VCaP (cell line): ENCODE measurements around the gene DIPK1A.

Experiments
- H3K27ac ChIP-seq: fragments of 450-650 bp; 2 replicates; pipeline ENCODE4 v1.5.1; 2017
- TF ChIP-seq, protein P1 (sequence below): fragments of 450-650 bp; conservative IDR thresholded peaks from 2 replicates; pipeline ENCODE4 v1.5.1; 2017; ENCODE audit warnings: mild to moderate bottlenecking, moderate library complexity

The DIPK1A gene

DNA sequence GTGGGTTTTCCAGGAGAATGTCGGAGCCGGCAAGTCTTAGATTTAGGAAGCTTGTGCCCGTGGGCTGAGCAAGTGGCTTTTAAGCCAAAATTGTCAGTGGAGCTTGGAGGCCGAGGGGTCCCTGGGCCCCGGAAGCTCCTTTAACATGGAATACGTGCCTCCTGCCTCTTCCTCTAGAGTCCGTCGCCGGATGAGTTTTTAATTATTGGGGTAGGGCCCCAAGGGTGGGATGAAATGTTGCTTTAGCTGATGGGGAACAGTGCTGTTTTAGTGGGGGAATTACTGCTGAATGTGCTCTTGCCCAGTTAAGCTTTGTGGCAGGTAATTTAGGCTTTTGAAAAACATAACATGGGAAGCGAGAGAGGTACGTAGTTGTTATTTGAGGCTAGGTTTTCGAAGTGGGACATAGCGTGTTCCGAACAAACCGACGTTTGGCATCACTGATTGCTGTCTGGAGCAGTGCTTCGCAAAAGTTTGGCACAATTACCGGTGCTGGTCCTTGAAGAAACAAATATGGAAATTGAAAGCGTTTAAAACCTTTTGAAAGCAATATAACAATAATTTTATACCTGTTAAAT lies 128.6 kb downstream of the DIPK1A start:
- H3K27ac ChIP-seq: peak overlapping the region; percentile 89
- TF ChIP-seq, protein P1, sequence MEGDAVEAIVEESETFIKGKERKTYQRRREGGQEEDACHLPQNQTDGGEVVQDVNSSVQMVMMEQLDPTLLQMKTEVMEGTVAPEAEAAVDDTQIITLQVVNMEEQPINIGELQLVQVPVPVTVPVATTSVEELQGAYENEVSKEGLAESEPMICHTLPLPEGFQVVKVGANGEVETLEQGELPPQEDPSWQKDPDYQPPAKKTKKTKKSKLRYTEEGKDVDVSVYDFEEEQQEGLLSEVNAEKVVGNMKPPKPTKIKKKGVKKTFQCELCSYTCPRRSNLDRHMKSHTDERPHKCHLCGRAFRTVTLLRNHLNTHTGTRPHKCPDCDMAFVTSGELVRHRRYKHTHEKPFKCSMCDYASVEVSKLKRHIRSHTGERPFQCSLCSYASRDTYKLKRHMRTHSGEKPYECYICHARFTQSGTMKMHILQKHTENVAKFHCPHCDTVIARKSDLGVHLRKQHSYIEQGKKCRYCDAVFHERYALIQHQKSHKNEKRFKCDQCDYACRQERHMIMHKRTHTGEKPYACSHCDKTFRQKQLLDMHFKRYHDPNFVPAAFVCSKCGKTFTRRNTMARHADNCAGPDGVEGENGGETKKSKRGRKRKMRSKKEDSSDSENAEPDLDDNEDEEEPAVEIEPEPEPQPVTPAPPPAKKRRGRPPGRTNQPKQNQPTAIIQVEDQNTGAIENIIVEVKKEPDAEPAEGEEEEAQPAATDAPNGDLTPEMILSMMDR: no peak

DNA sequence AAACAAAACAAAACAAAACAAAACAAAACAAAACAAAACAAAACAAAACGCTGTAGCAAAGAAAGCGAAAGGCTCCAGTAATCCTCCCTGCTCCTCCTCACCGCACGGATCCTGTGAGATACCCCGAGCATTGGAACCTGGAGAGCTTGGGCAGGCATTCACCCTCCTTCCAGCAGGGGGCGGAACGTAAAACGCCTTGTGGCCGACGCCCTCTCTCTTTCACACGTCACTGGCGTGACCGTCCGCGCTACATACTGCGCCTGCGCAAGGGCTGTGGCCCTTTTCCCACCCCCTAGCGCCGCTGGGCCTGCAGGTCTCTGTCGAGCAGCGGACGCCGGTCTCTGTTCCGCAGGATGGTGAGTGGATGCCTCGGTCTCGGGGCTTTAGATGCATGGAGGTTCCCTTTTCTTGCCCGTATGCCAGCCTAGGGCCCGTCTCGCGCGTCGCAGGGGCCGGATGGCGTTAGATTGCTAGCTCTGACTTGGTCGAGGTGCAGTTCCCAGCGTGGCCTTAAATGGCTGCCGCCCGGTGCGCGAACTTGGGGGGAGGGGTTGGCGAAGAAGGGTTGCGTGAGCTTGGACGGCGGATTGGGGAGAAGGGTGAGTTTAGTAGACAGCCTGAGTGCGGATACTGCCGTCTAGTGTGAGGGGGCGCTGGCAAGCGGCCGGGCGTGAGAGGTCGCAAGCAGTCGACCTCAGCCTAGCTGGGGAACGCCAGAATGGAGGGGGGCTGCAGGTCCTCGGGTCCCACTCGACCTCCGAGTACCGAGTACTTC lies 129.3 kb downstream of the DIPK1A start, which contains the start of gene RPL5:
TSS of gene RPL5 (plus strand) at position 279 of the 775 bp plus-strand sequence. CDS start at position 354, 75 bp downstream.
- H3K27ac ChIP-seq: peak within 1 kb of the TSS; percentile 89
- TF ChIP-seq, protein P1: peak; percentile 97

DNA sequence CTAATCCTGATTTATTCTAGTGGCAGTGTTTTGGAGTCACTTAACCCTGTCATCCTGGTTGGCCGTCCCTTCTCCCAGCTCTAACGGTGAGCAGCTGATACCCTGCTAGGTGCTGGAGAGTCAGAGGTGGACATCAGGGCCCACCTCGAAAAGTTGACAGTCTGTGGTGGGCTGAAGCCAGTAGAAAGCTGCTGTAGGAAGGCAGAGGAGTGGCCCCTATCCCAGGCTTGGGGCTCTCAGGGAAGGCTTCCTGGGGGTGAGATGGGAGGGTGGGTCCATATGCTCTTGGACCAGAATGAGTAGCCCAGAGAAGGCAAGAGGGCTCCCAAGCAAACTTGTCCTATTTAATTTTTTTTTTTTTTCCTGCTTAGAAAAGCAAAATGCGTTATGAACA lies 129.9 kb downstream of the DIPK1A start:
- H3K27ac ChIP-seq: peak overlapping the region; percentile 89; the same call in 1 of the 2 replicates

DNA sequence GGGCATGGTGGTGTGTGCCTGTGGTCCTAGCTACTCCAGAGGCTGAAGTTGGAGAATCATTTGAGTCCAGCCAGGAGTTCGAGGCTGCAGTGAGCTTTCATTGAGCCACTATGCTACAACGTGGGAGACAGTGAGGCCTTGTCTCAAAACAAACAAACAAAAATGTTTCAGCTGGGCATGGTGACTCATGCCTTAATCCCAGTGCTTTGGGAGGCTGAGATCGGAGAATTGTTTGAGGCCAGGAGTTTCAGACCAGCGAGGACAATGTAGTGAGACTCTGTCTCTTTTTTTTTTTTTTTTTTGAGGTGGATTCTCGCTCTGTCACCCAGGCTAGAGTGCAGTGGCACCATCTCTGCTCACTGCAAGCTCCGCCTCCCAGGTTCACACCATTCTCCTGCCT lies 134.5 kb downstream of the DIPK1A start:
- H3K27ac ChIP-seq: no peak overlapping the region
- TF ChIP-seq, protein P1: no peak

More for the DNA sequence above, 129.9 kb downstream of the DIPK1A start:
- TF ChIP-seq, protein P1: no peak

DNA sequence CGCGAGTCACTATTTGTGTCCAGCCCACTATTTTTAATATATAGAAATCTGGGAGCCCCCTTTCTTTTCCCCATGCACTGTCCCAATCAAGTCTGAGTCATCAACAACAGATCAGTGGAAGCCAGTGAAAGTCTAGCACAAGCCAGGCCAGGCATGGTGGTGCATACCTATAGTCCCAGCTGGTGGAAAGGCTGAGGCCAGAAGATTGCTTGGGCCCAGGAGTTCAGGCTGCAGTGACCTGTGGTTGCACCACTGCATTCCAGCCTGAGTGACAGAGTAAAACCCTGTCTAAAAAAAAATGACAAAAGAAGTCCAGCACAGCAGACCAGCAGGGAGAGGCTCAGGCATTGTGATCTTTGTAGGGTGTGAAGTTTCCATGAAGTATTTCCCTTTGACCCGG lies 138.4 kb downstream of the DIPK1A start:
- TF ChIP-seq, protein P1: no peak
- H3K27ac ChIP-seq: no peak overlapping the region

DNA sequence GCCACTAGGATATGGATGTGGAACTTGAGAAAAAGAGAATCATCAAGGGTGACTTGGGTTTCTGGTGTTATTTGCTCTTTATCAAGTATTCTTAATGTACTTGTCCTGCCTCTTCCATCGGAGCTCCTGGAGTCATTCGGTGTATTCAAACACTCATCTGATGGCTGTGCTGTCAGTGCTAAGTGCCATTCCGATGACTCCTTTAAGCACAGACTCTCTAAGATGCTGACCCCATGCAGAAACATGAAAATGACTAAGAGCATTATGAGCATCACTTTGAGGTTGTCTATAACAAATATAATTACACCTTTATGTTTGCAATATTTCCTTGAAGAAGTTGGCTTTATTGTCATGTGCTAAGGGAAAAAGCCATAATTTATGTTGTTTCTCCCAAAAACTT lies 140.7 kb downstream of the DIPK1A start:
- H3K27ac ChIP-seq: no peak overlapping the region
- TF ChIP-seq, protein P1: no peak

DNA sequence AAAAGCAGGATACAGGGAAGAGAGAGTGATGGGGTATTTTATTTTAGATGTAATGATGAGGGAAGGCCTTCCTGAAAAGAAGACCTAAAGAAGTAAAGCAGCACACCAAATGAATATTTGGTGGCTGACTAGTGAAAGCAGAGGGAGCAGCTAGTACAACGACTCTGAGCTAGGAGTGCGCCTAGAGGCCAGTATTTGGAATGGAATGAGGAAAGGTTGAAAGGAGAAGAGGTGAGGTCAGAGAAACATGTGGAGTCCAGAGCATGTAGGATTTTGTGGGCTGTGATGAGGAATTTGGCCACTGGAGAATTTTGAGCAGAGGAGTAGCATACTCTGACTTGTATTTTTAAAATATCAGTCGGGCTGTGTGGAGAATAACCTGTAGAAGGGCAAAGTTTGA lies 141.2 kb downstream of the DIPK1A start:
- H3K27ac ChIP-seq: no peak overlapping the region
- TF ChIP-seq, protein P1: no peak
